Measurements from ENCODE around the gene KIF27.

DNA sequence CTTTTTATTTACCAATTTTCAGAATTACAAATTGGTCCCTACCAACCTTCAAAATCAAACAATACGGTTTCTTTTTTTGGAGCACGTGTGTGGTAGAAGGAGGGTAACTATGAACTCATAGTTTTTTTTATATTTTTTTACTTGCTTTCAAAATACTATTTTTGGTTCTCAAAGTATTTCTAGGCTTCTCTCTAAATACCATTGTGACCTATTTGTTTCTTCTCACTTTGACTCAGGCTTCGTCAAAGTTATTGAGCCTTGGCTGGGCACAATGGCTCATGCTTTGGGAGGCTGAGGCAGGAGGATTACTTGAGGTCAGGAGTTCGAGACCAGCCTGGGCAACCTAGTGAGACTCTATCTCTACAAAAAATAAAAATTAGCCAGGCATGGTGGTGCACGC, 11.6 kb upstream of the KIF27 start:
- TF ChIP-seq CSDC2 (CRISPR knock-in tag; IDR thresholded peaks at IDR 0.05): no peak
- TF ChIP-seq SNAI2 (CRISPR knock-in tag; IDR thresholded peaks at IDR 0.05): no peak
- TF ChIP-seq, protein P1, sequence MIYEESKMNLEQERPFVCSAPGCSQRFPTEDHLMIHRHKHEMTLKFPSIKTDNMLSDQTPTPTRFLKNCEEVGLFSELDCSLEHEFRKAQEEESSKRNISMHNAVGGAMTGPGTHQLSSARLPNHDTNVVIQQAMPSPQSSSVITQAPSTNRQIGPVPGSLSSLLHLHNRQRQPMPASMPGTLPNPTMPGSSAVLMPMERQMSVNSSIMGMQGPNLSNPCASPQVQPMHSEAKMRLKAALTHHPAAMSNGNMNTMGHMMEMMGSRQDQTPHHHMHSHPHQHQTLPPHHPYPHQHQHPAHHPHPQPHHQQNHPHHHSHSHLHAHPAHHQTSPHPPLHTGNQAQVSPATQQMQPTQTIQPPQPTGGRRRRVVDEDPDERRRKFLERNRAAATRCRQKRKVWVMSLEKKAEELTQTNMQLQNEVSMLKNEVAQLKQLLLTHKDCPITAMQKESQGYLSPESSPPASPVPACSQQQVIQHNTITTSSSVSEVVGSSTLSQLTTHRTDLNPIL (CRISPR knock-in tag; IDR thresholded peaks at IDR 0.05; ENCODE audit: low read depth): no peak
- TF ChIP-seq, protein P2, sequence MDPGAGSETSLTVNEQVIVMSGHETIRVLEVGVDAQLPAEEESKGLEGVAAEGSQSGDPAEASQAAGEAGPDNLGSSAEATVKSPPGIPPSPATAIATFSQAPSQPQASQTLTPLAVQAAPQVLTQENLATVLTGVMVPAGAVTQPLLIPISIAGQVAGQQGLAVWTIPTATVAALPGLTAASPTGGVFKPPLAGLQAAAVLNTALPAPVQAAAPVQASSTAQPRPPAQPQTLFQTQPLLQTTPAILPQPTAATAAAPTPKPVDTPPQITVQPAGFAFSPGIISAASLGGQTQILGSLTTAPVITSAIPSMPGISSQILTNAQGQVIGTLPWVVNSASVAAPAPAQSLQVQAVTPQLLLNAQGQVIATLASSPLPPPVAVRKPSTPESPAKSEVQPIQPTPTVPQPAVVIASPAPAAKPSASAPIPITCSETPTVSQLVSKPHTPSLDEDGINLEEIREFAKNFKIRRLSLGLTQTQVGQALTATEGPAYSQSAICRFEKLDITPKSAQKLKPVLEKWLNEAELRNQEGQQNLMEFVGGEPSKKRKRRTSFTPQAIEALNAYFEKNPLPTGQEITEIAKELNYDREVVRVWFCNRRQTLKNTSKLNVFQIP (CRISPR knock-in tag; IDR thresholded peaks at IDR 0.05; ENCODE audit: borderline replicate concordance, low read depth): no peak
- no peak for TF ChIP-seq ZNF8 (CRISPR knock-in tag; IDR thresholded peaks at IDR 0.05)
- TF ChIP-seq ARNTL (CRISPR knock-in tag; IDR thresholded peaks at IDR 0.05; ENCODE audit: borderline replicate concordance, low read depth): no peak
- TF ChIP-seq, protein P3, sequence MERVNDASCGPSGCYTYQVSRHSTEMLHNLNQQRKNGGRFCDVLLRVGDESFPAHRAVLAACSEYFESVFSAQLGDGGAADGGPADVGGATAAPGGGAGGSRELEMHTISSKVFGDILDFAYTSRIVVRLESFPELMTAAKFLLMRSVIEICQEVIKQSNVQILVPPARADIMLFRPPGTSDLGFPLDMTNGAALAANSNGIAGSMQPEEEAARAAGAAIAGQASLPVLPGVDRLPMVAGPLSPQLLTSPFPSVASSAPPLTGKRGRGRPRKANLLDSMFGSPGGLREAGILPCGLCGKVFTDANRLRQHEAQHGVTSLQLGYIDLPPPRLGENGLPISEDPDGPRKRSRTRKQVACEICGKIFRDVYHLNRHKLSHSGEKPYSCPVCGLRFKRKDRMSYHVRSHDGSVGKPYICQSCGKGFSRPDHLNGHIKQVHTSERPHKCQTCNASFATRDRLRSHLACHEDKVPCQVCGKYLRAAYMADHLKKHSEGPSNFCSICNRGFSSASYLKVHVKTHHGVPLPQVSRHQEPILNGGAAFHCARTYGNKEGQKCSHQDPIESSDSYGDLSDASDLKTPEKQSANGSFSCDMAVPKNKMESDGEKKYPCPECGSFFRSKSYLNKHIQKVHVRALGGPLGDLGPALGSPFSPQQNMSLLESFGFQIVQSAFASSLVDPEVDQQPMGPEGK (CRISPR knock-in tag; IDR thresholded peaks at IDR 0.05; ENCODE audit: borderline replicate concordance): no peak

Data from SK-N-SH treated with all-trans-retinoic acid at 6 μM for 48 hours (cell line).